ENCODE results near the gene SLAMF6. TPM values are rescaled to one million over a fixed set of nuclear protein-coding genes. Genes with fewer than 3 reads are reported as not detected.

The SLAMF6 gene
- total and polyA plus RNA-seq, 2 experiments from 2014 or later = not detected

DNA sequence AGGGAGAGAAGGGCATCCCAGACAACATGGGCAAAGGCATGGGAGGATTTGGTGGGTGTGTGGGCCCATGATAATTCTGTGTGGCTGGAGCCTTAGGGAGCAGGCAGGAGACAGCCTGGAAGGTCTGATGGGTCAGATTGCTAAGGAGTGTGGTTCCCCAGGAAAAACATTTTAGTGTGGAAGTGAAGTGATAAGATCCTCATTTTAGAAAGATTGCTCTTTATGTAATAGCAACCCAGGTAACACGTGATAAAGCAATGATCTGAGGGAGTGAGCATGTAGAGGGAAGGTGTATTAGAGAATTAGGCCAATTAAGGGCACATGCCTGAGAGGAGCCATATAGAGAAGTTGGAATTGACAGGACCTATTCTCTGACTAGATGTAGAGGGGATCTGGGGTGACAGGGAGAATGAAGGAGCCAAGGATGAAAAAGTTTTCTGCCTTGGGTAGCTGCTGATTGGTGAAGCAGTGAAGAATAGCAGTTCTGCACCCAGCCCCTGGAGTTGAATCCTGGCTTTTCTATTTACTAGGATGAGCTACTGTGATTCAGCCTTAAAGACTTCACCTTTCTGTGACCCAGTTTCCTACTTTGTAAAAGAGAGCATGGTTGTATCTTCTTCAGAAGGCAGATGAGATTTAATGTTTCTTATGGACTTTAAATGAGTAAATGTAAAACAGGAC, 18.7 kb upstream of the SLAMF6 start:
- TF ChIP-seq, protein P1, sequence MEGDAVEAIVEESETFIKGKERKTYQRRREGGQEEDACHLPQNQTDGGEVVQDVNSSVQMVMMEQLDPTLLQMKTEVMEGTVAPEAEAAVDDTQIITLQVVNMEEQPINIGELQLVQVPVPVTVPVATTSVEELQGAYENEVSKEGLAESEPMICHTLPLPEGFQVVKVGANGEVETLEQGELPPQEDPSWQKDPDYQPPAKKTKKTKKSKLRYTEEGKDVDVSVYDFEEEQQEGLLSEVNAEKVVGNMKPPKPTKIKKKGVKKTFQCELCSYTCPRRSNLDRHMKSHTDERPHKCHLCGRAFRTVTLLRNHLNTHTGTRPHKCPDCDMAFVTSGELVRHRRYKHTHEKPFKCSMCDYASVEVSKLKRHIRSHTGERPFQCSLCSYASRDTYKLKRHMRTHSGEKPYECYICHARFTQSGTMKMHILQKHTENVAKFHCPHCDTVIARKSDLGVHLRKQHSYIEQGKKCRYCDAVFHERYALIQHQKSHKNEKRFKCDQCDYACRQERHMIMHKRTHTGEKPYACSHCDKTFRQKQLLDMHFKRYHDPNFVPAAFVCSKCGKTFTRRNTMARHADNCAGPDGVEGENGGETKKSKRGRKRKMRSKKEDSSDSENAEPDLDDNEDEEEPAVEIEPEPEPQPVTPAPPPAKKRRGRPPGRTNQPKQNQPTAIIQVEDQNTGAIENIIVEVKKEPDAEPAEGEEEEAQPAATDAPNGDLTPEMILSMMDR (IDR thresholded peaks at IDR 0.05; ENCODE audit: poor library complexity) = no peak
- no peak for TF ChIP-seq EZH2phosphoT487 (IDR thresholded peaks at IDR 0.05; ENCODE audit: low read depth, severe bottlenecking, unreplicated experiment)
- TF ChIP-seq EZH2 (IDR thresholded peaks at IDR 0.05; ENCODE audit: borderline replicate concordance) = no peak
- H3K9me2 ChIP-seq (replicated peaks; ENCODE audit: insufficient read depth) = no peaks in the 10 kb centered on the region

DNA sequence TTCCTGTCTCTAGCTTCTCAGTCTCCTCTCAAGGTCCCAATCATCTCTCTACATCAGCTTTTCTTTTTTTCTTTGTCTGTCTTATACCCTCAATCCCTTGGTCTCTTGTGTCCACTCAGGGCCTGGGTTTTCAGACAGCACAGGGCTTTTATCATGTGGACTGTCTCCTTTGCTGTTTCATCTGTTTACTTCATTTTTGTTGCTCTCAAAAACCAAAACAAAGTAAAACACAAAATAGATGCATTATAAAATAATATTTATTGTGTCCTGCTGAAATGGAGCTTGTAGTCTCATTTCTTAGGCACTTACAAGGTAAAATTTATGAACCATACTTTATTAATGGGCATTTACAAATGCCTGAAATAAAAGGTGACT, 17.8 kb upstream of the SLAMF6 start:
- Histone ChIP-seq H3K4me2 (peak overlapping the region; percentile 68), H3K4me3 (no peak overlapping the region), H3K27ac (peak overlapping the region; percentile 97), H3K4me1 (ENCODE audit: insufficient read depth) (peaks cover 44% of the 10 kb centered on the region), H3K27me3 (no peaks in the 10 kb centered on the region), H3K9me2 (replicated peaks; ENCODE audit: insufficient read depth) (no peaks in the 10 kb centered on the region), H3K9me3 (ENCODE audit: low read depth) (no peaks in the 10 kb centered on the region), H3K79me2 (no peaks in the 10 kb centered on the region), H2AFZ (peak overlapping the region; percentile 58), H3K36me3 (replicated peaks; ENCODE audit: insufficient read depth, low read depth) (no peaks in the 10 kb centered on the region), H4K20me1 (ENCODE audit: insufficient read depth, poor library complexity, severe bottlenecking) (no peaks in the 10 kb centered on the region)
- DNase-seq (ENCODE audit: low spot score) = no peak
- TF ChIP-seq EZH2phosphoT487 (IDR thresholded peaks at IDR 0.05; ENCODE audit: low read depth, severe bottlenecking, unreplicated experiment) (no peak), EZH2 (IDR thresholded peaks at IDR 0.05; ENCODE audit: borderline replicate concordance) (no peak)
- TF ChIP-seq, protein P1 (IDR thresholded peaks at IDR 0.05; ENCODE audit: poor library complexity) = no peak

More for the DNA sequence above, 18.7 kb upstream of the SLAMF6 start:
- no peak overlapping the region for H3K4me2 ChIP-seq
- H3K9me3 ChIP-seq (ENCODE audit: low read depth) = no peaks in the 10 kb centered on the region
- H4K20me1 ChIP-seq (ENCODE audit: insufficient read depth, poor library complexity, severe bottlenecking) = no peaks in the 10 kb centered on the region
- no peak overlapping the region for H2AFZ ChIP-seq
- H3K27me3 ChIP-seq = no peaks in the 10 kb centered on the region
- no peaks in the 10 kb centered on the region for H3K36me3 ChIP-seq (replicated peaks; ENCODE audit: insufficient read depth, low read depth)
- 63% methylated on average over 1 of the region's 1 CpG for WGBS (ENCODE audit: low lambda C conversion rate, missing lambda C conversion rate)
- no peak overlapping the region for H3K4me3 ChIP-seq
- peaks cover 44% of the 10 kb centered on the region for H3K4me1 ChIP-seq (ENCODE audit: insufficient read depth)
- H3K27ac ChIP-seq = peak overlapping the region; percentile 97
- no peak for DNase-seq (ENCODE audit: low spot score)
- H3K79me2 ChIP-seq = no peaks in the 10 kb centered on the region

DNA sequence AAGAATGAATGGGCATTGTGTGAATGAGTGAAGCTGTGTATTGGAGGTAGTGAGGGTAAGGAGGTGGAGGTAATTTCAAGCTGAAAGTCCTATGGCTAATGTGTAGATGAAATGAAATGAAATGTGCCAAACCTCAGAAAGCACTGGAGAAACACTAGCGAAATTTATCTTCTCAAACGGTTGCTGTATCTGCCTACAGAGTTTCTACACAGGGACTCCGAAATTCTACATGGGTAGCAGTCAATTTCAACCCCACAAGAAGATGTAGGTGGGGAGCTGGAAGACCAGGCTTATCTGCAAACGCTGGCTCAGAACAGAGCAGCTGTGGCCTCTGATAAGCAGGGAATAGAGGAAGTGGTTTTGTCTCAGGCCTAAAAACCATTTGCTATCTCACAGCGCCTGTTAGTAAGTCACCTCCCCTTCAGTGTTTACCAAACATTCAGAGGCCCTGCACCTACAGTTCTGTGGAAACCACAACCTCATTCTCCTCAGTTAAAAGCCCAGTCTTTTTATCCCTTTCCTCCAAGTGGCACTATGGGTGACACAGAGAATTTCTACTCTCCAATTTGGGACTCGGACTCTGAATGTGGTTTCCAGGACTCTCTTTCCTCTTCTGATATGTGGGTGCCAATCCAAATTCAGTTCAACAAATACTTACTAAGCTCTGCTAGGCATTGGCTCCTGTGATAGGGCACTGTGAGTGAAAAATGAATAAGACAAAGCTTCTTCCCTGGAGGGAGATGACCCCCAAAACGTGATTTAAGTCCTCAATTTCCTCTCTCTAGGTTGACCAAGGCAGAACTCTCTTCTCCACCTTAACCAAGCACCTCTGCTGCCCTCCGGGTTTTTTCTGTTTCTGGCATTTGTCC, 17.2 kb upstream of the SLAMF6 start:
- peak overlapping the region; percentile 97 for H3K27ac ChIP-seq
- TF ChIP-seq EZH2phosphoT487 (IDR thresholded peaks at IDR 0.05; ENCODE audit: low read depth, severe bottlenecking, unreplicated experiment) = no peak
- TF ChIP-seq EZH2 (IDR thresholded peaks at IDR 0.05; ENCODE audit: borderline replicate concordance) = no peak
- TF ChIP-seq, protein P1 (IDR thresholded peaks at IDR 0.05; ENCODE audit: poor library complexity) = no peak
- H3K4me2 ChIP-seq = peak overlapping the region; percentile 68
- DNase-seq (ENCODE audit: low spot score) = peak; percentile 34
- H3K9me3 ChIP-seq (ENCODE audit: low read depth) = no peaks in the 10 kb centered on the region
- H3K36me3 ChIP-seq (replicated peaks; ENCODE audit: insufficient read depth, low read depth) = no peaks in the 10 kb centered on the region
- peaks cover 44% of the 10 kb centered on the region for H3K4me1 ChIP-seq (ENCODE audit: insufficient read depth)
- H3K79me2 ChIP-seq = no peaks in the 10 kb centered on the region
- H2AFZ ChIP-seq = peak overlapping the region; percentile 58
- WGBS (ENCODE audit: low lambda C conversion rate, missing lambda C conversion rate) = 39% methylated on average over 8 of the region's 8 CpGs
- H3K4me3 ChIP-seq = no peak overlapping the region
- no peaks in the 10 kb centered on the region for H3K9me2 ChIP-seq (replicated peaks; ENCODE audit: insufficient read depth)
- H4K20me1 ChIP-seq (ENCODE audit: insufficient read depth, poor library complexity, severe bottlenecking) = no peaks in the 10 kb centered on the region
- no peaks in the 10 kb centered on the region for H3K27me3 ChIP-seq

Measured in hepatocyte (in vitro differentiated cells).